K562 (cell line): ENCODE data around the gene RAB3C. TPM values are rescaled to one million over a fixed set of nuclear protein-coding genes. Genes with fewer than 3 reads are reported as not detected.

Experiments used
- ATAC-seq: fragments of 200-7000 bp; cut with Tn5 transposase; 3 replicates; pipeline ENCODE4 v1.9.1; 2020; ENCODE audit warnings: moderate library complexity
- BruUV-seq: library from RNA; stranded (reverse); fragments of 400-500 nt; replicated peaks from 2 replicates; lab custom pipeline; 2021; lab: Mats Ljungman, UMichigan
- CTCF ChIA-PET: fragments of 300-600 bp; formaldehyde crosslinking; extraction: SDS; loops from one replicate; lab custom pipeline; 2021; ENCODE audit warnings: low intra/inter-chr PET ratio; lab: Yijun Ruan, JAX
- POLR2A ChIA-PET: fragments of 300-600, 350-650 bp; sonication (Branson Sonifier 250); formaldehyde crosslinking; extraction: SDS; loops from one replicate; lab custom pipeline; 2021; ENCODE audit warnings: antibody characterized with exemption, inconsistent platforms; lab: Yijun Ruan, JAX
- DNase-seq, 4 experiments: peaks; one replicate each; pipeline versions ENCODE4 v3.0.0 to v3.0.0-alpha.2; 2011 to 2018; ENCODE audit warnings: low spot score in 3 of 4, mixed read lengths in 3 of 4; ENCODE audit errors: extremely low read depth in 1 of 4
- FAIRE-seq: peaks from 2 replicates; lab custom pipeline; 2011; peaks lifted over from hg19 to GRCh38; lab: Jason Lieb, UNC
- H2AFZ ChIP-seq: 2 replicates; pipeline ENCODE4 v1.6.0; 2011; ENCODE audit warnings: low read depth, low read length, control low read depth, inconsistent platforms
- H3K27ac ChIP-seq: fragments of 200-600 bp; 3 replicates; pipeline ENCODE4 v1.8.0; 2011; ENCODE audit warnings: low read depth, mild to moderate bottlenecking, control low read depth, inconsistent platforms, low read length, moderate library complexity, mixed read lengths; ENCODE audit errors: extremely low read depth
- H3K27me3 ChIP-seq, 2 experiments: fragments of 300-600 bp in 1 of 2; 2 replicates in 1 of 2; 3 replicates in 1 of 2; pipeline versions ENCODE4 v1.6.0 to v1.8.0; 2011; ENCODE audit warnings: inconsistent platforms in 2 of 2, low read length in 2 of 2, mild to moderate bottlenecking in 1 of 2, mixed read lengths in 1 of 2, moderate library complexity in 1 of 2; ENCODE audit not compliant: control insufficient read depth in 2 of 2, insufficient read depth in 2 of 2
- H3K36me3 ChIP-seq: fragments of 300-600 bp; 3 replicates; pipeline ENCODE4 v1.8.0; 2011; ENCODE audit warnings: mild to moderate bottlenecking, low read length, inconsistent platforms; ENCODE audit not compliant: control insufficient read depth, insufficient read depth
- H3K4me1 ChIP-seq, 2 experiments: fragments of 200-600 bp in 1 of 2; replicated peaks in 1 of 2; 2 replicates in 1 of 2; 3 replicates in 1 of 2; pipeline versions ENCODE4 v1.5.1 to v1.8.0; 2011; ENCODE audit warnings: inconsistent platforms in 2 of 2, low read length in 2 of 2, mild to moderate bottlenecking in 1 of 2, mixed read lengths in 1 of 2, moderate library complexity in 1 of 2; ENCODE audit not compliant: control insufficient read depth in 2 of 2, insufficient read depth in 2 of 2
- H3K4me2 ChIP-seq: 2 replicates; pipeline ENCODE4 v1.6.1; 2011; ENCODE audit warnings: low read length, control low read depth, inconsistent platforms, mixed read lengths; ENCODE audit not compliant: insufficient read depth
- H3K4me3 ChIP-seq: fragments of 200-600 bp; sonication (generic), shearing (Covaris generic); 2 replicates; pipeline ENCODE4 v1.5.1; 2016; ENCODE audit warnings: control low read depth, inconsistent platforms
- H3K79me2 ChIP-seq: fragments of 200-600 bp; 3 replicates; pipeline ENCODE4 v1.8.0; 2011; ENCODE audit warnings: low read length, inconsistent platforms; ENCODE audit not compliant: control insufficient read depth, insufficient read depth
- H3K9ac ChIP-seq, 2 experiments: 2 replicates each; pipeline versions ENCODE4 v1.6.0 to v1.6.1; 2011; ENCODE audit warnings: low read depth in 2 of 2, low read length in 2 of 2, control low read depth in 1 of 2, inconsistent platforms in 1 of 2, mild to moderate bottlenecking in 1 of 2, mixed read lengths in 1 of 2; ENCODE audit not compliant: insufficient read depth in 1 of 2
- H3K9me1 ChIP-seq: one replicate; pipeline ENCODE4 v1.6.0; 2011; ENCODE audit warnings: inconsistent platforms, mild to moderate bottlenecking, low read length, moderate library complexity; ENCODE audit not compliant: control insufficient read depth, insufficient read depth
- H3K9me3 ChIP-seq: replicated peaks from 2 replicates; pipeline ENCODE4 v1.5.1; 2011; ENCODE audit warnings: low read depth, low read length, inconsistent platforms; ENCODE audit not compliant: control insufficient read depth, insufficient read depth
- H4K20me1 ChIP-seq: replicated peaks from 2 replicates; pipeline ENCODE4 v1.6.1; 2011; ENCODE audit warnings: low read length, inconsistent platforms, mixed read lengths; ENCODE audit not compliant: control insufficient read depth, insufficient read depth
- ARHGAP35 ChIP-seq: fragments of 450-650 bp; IDR thresholded peaks from 2 replicates; pipeline ENCODE4 v1.6.1; 2018; ENCODE audit not compliant: partially characterized antibody
- ATF1 ChIP-seq, 2 experiments: fragments of 450-650 bp in 1 of 2; IDR thresholded peaks; 2 replicates each; pipeline ENCODE4 v1.6.1; 2016; ENCODE audit warnings: missing compliant biosample characterization in 1 of 2, missing genetic modification characterization in 1 of 2
- CBX1 ChIP-seq: sonication (generic); IDR thresholded peaks from 2 replicates; pipeline ENCODE4 v1.6.1; 2016; ENCODE audit warnings: antibody characterized with exemption, low read depth, mild to moderate bottlenecking
- RBM15 ChIP-seq: fragments of 200-400 bp; formaldehyde crosslinking; IDR thresholded peaks from 2 replicates; pipeline ENCODE4 v1.6.1; 2018; ENCODE audit warnings: mild to moderate bottlenecking, low read length, moderate library complexity; ENCODE audit not compliant: insufficient read depth
- SMC3 ChIP-seq: conservative IDR thresholded peaks from 2 replicates; pipeline ENCODE4 v1.6.1; 2011; ENCODE audit warnings: low read depth, low read length, improper control_type of control experiment; ENCODE audit not compliant: insufficient read depth
- ZBTB5 ChIP-seq: fragments of 450-650 bp; IDR thresholded peaks from 2 replicates; pipeline ENCODE4 v1.6.1; 2017; ENCODE audit warnings: antibody characterized with exemption
- ZNF143 ChIP-seq: sonication (generic); formaldehyde crosslinking; IDR thresholded peaks from 2 replicates; pipeline ENCODE4 v1.9.0; 2022; ENCODE audit warnings: mild to moderate bottlenecking, missing genetic modification reagents
- in situ Hi-C: fragments of 300-500 bp; cut with MboI; formaldehyde crosslinking; loops from 4 replicates; pipeline ENCODE4 v1.15.0; 2018; ENCODE audit warnings: inconsistent platforms, mixed read lengths
- intact Hi-C: fragments of 100-400 bp; cut with micrococcal nuclease; formaldehyde crosslinking; loops from 2 replicates; pipeline ENCODE4 v1.14.2; 2022
- polyA plus RNA-seq, 8 experiments: library from polyadenylated mRNA; depleted of rRNA in 4 of 8; stranded (reverse) in 5 of 8; unstranded in 3 of 8; fragments of >200 nt; fragmentation: Nextera tagmentation in 2 of 8; fragmentation: Illumina TruSeq in 1 of 8; extraction: Ambion mirVana in 2 of 8; extraction: Trizol in 1 of 8; gene quantifications; 2 replicates each; pipeline versions ENCODE4 v1.2.1 to v1.2.3, GENCODE V29; 2011 to 2014; ENCODE audit warnings: inconsistent platforms in 1 of 8, missing spikeins in 1 of 8
- total RNA-seq, 7 experiments: library from RNA; depleted of rRNA in 6 of 7; stranded (reverse); fragments of >200 nt in 6 of 7; fragmentation: Illumina TruSeq in 2 of 7; extraction: Trizol in 2 of 7; gene quantifications; 2 replicates each; pipeline versions ENCODE4 v1.2.1 to v1.2.3, GENCODE V29; 2011 to 2021; ENCODE audit warnings: low replicate concordance in 1 of 7
- TF ChIP-seq, protein P1 (sequence below): fragments of 250-450 bp; sonication (Bioruptor Pico); IDR thresholded peaks from 2 replicates; pipeline ENCODE4 v1.5.0; 2021; ENCODE audit warnings: mild to moderate bottlenecking, moderate library complexity

Gene RAB3C
- total and polyA plus RNA-seq, 9 of the 15 experiments (the other 6 are each of a cell fraction or from before 2014, with no cell fraction given) = not detected

GRCh38 chr5:58595952-58596351, 13.1 kb downstream of the RAB3C start:
- in situ Hi-C loops = no loop called here
- BruUV-seq = no TSS peak
- intact Hi-C loops = no loop called here
- Histone ChIP-seq H3K4me3 (no peak overlapping the region), H4K20me1 (no peaks in the 10 kb centered on the region)
- ATAC-seq = no peak
- no peak for TF ChIP-seq CBX1
- no peak for TF ChIP-seq ATF1 (CRISPR knock-in tag; IDR thresholded peaks at IDR 0.05)
- TF ChIP-seq ATF1 (tag; IDR thresholded peaks at IDR 0.05) = no peak
- TF ChIP-seq, protein P1, sequence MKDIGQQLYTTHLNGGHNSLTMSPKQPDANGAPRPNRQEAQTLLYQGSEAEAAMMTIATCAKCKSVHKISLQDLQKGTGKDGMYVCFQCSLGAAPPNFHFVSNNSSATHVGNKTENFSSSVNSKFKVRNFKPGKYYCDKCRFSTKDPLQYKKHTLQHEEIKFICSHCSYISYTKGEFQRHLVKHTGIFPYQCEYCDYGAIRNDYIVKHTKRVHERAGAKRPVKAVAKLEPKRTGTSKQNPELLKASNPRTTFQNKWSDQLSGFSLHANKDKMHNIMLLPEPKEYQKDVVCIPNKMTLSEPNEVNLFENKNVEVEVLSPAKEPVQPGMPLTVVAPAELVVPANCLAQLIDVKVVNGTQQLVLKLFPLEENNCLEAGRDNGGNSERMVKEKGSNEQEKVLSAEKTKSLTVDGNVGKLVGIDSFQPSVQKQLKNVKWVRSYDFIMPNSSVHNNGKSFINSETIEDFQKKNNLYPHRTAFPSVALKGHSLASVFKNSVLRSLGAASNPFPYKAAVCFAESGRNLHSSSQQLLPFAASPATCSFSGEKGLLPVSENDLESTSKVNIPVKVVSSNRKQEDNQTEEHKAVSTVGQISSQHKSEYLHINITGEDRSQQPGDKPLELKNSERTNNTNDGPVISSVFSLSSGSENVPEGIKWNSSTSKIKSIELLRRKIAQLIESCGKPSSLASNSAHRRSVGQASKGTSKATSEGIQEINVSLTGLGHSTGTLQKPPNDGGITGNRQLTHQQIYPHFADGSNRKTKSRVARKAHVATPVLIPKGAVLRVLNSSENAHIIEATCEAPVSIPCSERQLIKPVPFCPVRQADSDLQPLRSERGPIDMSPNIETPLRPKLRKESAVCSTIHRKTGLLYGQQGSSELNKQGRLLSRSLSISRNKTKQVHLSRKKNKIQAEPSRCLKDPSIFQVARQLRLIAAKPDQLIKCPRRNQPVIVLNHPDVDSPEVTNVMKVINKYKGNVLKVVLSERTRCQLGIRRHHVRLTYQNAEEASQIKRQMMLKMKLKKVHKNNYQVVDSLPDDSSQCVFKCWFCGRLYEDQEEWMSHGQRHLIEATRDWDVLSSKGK (CRISPR knock-in tag) = no peak
- no peak for TF ChIP-seq ZBTB5
- no peak for TF ChIP-seq RBM15
- no peak for TF ChIP-seq ZNF143
- TF ChIP-seq ARHGAP35 = no peak
- no peak for TF ChIP-seq SMC3
- TF ChIP-seq, all 486 proteins: peak for 0
- Histone ChIP-seq H3K9me3 (no peaks in the 10 kb centered on the region), H3K27me3 (no peaks in the 10 kb centered on the region), H3K9me1 (no peaks in the 10 kb centered on the region), H3K9ac (no peak overlapping the region), H2AFZ (no peak overlapping the region), H3K36me3 (no peaks in the 10 kb centered on the region), H3K4me2 (no peak overlapping the region), H3K79me2 (no peaks in the 10 kb centered on the region), H3K4me1 (no peaks in the 10 kb centered on the region), H3K27ac (no peak overlapping the region)
- POLR2A ChIA-PET = no interaction called here
- CTCF ChIA-PET = no interaction called here
- FAIRE-seq = no peak
- DNase-seq = no peak
